ENCODE data around the gene DNAH6. TPM values are rescaled to one million over a fixed set of nuclear protein-coding genes. Genes with fewer than 3 reads are reported as not detected.
"Not testable (repeated sequence)": the region's sequence is repeated elsewhere in the genome, so short reads cannot be mapped to it uniquely, and the experiment has no call there.

Gene DNAH6
- total RNA-seq, 1 donor from 2014 or later = not detected

GRCh38 chr2:84757648-84758047, 241.3 kb downstream of the DNAH6 start:
- no peaks in the 10 kb centered on the region for H3K36me3 Mint-ChIP-seq (ENCODE audit: unreplicated experiment)
- peaks cover 14% of the 10 kb centered on the region for H3K27me3 Mint-ChIP-seq (ENCODE audit: unreplicated experiment)
- H3K4me3 Mint-ChIP-seq (ENCODE audit: unreplicated experiment) = no peak overlapping the region
- peaks cover 12% of the 10 kb centered on the region for H3K9me3 Mint-ChIP-seq (ENCODE audit: unreplicated experiment)
- no peak overlapping the region for H3K27ac Mint-ChIP-seq (ENCODE audit: unreplicated experiment)
- no peaks in the 10 kb centered on the region for H3K4me1 Mint-ChIP-seq (ENCODE audit: unreplicated experiment)
- TF ChIP-seq CTCF (IDR thresholded peaks at IDR 0.05) = no peak
- DNase-seq (ENCODE audit: extremely low spot score, unreplicated experiment) = no peak

GRCh38 chr2:84766791-84767190, 250.5 kb downstream of the DNAH6 start:
- Mint-ChIP-seq H3K9me3 (ENCODE audit: unreplicated experiment) (peaks cover 8% of the 10 kb centered on the region), H3K27ac (ENCODE audit: unreplicated experiment) (no peak overlapping the region), H3K4me1 (ENCODE audit: unreplicated experiment) (no peaks in the 10 kb centered on the region), H3K4me3 (ENCODE audit: unreplicated experiment) (no peak overlapping the region), H3K27me3 (ENCODE audit: unreplicated experiment) (peaks cover 36% of the 10 kb centered on the region), H3K36me3 (ENCODE audit: unreplicated experiment) (no peaks in the 10 kb centered on the region)
- no peak for DNase-seq (ENCODE audit: extremely low spot score, unreplicated experiment)
- TF ChIP-seq CTCF (IDR thresholded peaks at IDR 0.05) = no peak

GRCh38 chr2:84768840-84769239, 252.5 kb downstream of the DNAH6 start:
- H3K4me1 Mint-ChIP-seq (ENCODE audit: unreplicated experiment) = no peaks in the 10 kb centered on the region
- no peak overlapping the region for H3K4me3 Mint-ChIP-seq (ENCODE audit: unreplicated experiment)
- TF ChIP-seq CTCF (IDR thresholded peaks at IDR 0.05) = no peak
- peaks cover 29% of the 10 kb centered on the region for H3K27me3 Mint-ChIP-seq (ENCODE audit: unreplicated experiment)
- DNase-seq (ENCODE audit: extremely low spot score, unreplicated experiment) = no peak
- H3K36me3 Mint-ChIP-seq (ENCODE audit: unreplicated experiment) = no peaks in the 10 kb centered on the region
- no peak overlapping the region for H3K27ac Mint-ChIP-seq (ENCODE audit: unreplicated experiment)
- H3K9me3 Mint-ChIP-seq (ENCODE audit: unreplicated experiment) = peaks cover 15% of the 10 kb centered on the region

- no peak for TF ChIP-seq CTCF (IDR thresholded peaks at IDR 0.05)
- Mint-ChIP-seq H3K4me3 (ENCODE audit: unreplicated experiment) (no peak overlapping the region), H3K27ac (ENCODE audit: unreplicated experiment) (no peak overlapping the region), H3K9me3 (ENCODE audit: unreplicated experiment) (peaks cover 15% of the 10 kb centered on the region), H3K36me3 (ENCODE audit: unreplicated experiment) (no peaks in the 10 kb centered on the region), H3K27me3 (ENCODE audit: unreplicated experiment) (peaks cover 23% of the 10 kb centered on the region), H3K4me1 (ENCODE audit: unreplicated experiment) (no peaks in the 10 kb centered on the region)
- DNase-seq (ENCODE audit: extremely low spot score, unreplicated experiment) = no peak
Observed at GRCh38 chr2:84770280-84770679, 254.0 kb downstream of the DNAH6 start.

GRCh38 chr2:84771251-84771650, 255.0 kb downstream of the DNAH6 start:
- Mint-ChIP-seq H3K4me1 (ENCODE audit: unreplicated experiment) (no peaks in the 10 kb centered on the region), H3K36me3 (ENCODE audit: unreplicated experiment) (no peaks in the 10 kb centered on the region), H3K27ac (ENCODE audit: unreplicated experiment) (no peak overlapping the region), H3K4me3 (ENCODE audit: unreplicated experiment) (no peak overlapping the region), H3K27me3 (ENCODE audit: unreplicated experiment) (peaks cover 16% of the 10 kb centered on the region), H3K9me3 (ENCODE audit: unreplicated experiment) (peaks cover 15% of the 10 kb centered on the region)
- DNase-seq (ENCODE audit: extremely low spot score, unreplicated experiment) = no peak
- TF ChIP-seq CTCF (IDR thresholded peaks at IDR 0.05) = no peak

- DNase-seq (ENCODE audit: extremely low spot score, unreplicated experiment); H3K27me3 Mint-ChIP-seq (ENCODE audit: unreplicated experiment); H3K27ac Mint-ChIP-seq (ENCODE audit: unreplicated experiment); H3K36me3 Mint-ChIP-seq (ENCODE audit: unreplicated experiment); H3K4me1 Mint-ChIP-seq (ENCODE audit: unreplicated experiment); H3K4me3 Mint-ChIP-seq (ENCODE audit: unreplicated experiment): not testable (repeated sequence)
- peaks cover 18% of the 10 kb centered on the region for H3K9me3 Mint-ChIP-seq (ENCODE audit: unreplicated experiment)
Observed at GRCh38 chr2:84773562-84773961, 257.3 kb downstream of the DNAH6 start.
